GM19455 (cell line): ENCODE data around the gene HNRNPCL1.
"Not testable (repeated sequence)": the region's sequence is repeated elsewhere in the genome, so short reads cannot be mapped to it uniquely, and the experiment has no call there.

ENCODE experiments used
- ATAC-seq: cut with Tn5 transposase; IDR thresholded peaks from one replicate; pipeline ENCODE4 v1.9.1; 2021; ENCODE audit not compliant: unreplicated experiment

Gene HNRNPCL1

DNA sequence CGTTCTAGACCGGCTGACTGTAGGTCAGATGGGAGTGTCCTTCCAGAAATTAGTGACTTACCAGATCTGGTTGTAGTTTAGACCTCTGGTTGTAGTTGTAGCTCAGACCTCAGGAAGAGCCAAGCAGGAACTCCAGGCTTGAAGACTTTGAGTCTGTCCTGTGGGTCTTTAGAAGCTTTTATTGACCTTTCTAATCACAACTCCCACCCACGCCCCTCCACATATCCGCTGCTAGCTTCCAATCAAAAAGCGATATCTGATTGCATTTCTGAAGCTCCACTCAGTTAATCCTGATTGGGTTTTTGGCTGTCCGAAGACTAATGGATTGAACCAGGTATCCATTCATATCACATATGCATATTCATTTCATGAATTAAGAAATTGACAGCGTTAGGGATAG is at the start of gene HNRNPCL1:
HNRNPCL1 (minus strand) TSS at position 101 of the 400 bp plus-strand sequence. CDS start 431 bp downstream, outside the sequence.
- ATAC-seq = not testable (repeated sequence)

DNA sequence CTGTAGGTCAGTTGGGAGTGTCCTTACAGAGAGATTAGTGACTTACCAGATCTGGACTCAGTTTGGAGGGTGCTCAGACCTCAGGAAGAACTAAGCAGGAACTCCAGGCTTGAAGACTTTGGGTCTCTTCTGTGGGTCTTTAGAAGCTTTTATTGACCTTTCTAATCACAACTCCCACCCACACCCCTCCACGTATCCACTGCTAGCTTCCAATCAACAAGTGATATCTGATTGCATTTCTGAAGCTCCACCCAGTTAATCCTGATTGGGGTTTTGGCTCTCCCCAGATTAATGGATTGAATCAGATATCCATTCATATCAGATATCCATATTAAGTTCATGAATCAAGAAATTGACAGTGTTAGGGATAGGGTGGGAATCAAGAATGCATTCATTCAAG is 49.6 kb upstream of the HNRNPCL1 start, which contains the start of gene PRAMEF10:
PRAMEF10 (minus strand) TSS at position 101 of the 400 bp plus-strand sequence. CDS start 2,423 bp downstream, outside the sequence.
- ATAC-seq = not testable (repeated sequence)

DNA sequence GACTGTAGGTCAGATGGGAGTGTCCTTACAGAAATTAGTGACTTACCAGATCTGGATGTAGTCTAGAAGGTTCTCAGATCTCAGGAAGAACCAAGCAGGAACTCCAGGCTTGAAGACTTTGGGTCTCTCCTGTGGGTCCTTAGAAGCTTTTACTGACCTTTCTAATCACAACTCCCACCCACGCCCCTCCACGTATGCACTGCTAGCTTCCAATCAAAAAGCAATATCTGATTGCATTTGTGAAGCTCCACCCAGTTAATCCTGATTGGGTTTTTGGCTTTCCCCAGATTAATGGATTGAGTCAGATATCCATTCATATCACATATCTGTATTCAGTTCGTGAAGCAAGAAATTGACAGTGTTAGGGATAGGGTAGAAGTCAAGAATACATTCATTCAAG is 37.6 kb upstream of the HNRNPCL1 start, which contains the start of gene PRAMEF4:
PRAMEF4 (minus strand) TSS at position 101 of the 400 bp plus-strand sequence. CDS start 2,807 bp downstream, outside the sequence.
- ATAC-seq = not testable (repeated sequence)

DNA sequence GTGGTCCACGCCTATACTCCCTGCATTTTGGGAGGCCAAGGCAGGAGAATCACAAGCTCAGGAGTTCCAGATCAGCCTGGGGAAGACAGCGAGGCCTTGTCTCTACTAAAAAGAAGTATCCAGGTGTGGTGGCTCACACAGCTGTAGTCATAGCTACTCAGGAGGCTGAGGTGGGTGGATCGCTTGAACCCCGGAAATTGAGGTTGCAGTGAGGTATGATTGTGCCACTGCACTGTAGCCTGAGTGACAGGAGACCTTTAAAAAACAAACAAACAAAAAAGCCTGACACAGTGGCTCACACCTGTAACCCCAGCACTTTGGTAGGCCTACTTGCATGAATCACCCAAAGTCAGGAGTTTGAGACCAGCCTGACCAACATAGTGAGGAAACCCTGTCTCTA is 29.9 kb upstream of the HNRNPCL1 start:
- not testable (repeated sequence) for ATAC-seq

DNA sequence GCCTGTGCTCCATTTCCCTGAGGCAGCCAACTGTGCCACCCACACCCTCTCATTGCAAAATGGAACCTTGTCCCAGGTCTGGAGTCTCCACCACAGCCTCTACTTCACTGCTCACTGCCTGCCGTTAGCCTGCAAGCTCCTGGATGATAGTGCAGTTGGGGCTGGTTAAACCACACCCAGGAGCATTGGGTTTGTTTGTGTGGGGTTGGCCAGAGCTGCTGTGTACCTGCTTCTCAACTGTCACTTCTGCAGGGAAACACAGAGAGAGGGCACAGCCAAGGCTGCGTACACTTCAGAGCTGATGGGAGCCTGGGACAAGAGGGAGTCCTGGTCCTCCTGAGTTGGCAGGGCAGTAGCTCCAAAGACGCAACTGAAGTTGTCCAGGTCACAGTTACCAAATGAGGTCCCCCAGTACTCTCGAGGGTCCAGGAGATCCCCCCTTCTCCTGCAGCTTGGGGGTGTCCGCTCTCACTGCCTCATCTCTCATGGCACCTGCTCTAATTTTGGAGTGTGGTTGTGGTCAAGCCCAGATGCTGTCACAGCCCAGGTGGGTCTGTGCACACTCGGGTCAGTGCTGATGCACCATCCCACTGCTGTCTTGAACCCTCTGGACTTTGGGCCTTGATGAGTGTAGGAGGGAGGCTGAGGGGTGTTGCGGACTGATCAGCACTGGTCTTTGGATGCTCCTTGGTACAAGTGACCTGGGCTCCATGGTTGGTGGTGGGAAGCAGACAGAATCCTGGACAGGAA is 14.8 kb upstream of the HNRNPCL1 start:
- not testable (repeated sequence) for ATAC-seq

DNA sequence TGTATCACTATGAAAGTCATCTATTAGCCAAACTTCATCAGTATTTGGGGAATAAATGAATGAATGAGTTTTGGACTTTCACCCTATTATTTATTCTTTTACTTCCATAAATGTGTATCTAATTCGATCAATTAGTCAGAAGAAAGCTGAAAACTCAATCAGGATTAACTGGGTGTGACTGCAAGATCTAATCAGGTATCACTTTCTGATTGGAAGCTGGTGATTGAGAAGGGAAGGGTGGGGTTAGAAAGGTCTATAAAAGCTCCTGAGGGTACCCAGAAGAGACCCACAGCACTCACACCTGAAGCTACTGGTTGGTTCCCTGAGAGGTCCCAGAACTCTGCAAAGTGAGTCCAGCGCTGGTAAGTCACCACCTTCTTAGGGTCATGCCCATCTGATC is 8.3 kb upstream of the HNRNPCL1 start, which contains the start of gene PRAMEF2:
PRAMEF2 (plus strand) TSS at position 301 of the 400 bp plus-strand sequence. CDS start 1,924 bp downstream, outside the sequence.
- not testable (repeated sequence) for ATAC-seq

DNA sequence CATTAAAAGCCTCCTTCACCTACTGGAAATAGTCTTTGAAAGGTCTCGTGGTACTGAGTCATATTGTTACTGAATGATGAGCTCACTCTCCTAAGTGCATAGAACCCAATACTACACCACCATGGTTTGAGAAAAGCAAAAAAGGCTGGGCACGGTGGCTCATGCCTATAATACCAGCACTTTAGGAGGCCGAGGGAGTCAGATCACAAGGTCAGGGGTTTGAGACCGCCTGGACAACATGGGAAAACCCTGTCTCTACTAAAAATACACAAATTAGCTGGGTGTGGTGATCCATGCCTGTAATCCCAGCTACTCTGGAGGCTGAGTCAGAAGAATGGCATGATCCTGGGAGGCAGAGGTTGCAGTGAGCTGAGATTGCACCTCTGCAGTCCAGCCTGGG is 3.3 kb upstream of the HNRNPCL1 start:
- ATAC-seq = no peak

DNA sequence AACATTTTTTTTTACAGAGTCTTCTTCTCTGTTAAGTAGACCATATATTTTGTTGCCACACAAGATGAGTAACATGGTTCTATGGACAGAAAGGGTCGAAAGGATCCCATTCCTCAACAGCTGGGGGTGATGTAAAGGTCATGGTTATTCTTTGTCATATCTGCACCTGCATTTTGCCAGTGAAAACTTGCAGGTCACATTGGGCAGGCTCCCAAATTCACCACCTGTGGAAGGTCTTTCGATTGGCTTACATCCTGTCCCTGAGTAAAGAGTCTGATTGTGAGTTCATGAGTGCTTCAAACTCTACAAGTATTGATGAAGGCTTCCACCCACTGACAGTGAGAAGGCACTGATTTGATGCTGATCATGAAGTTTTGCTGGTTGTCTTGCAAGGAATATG is 15.3 kb downstream of the HNRNPCL1 start:
- not testable (repeated sequence) for ATAC-seq

DNA sequence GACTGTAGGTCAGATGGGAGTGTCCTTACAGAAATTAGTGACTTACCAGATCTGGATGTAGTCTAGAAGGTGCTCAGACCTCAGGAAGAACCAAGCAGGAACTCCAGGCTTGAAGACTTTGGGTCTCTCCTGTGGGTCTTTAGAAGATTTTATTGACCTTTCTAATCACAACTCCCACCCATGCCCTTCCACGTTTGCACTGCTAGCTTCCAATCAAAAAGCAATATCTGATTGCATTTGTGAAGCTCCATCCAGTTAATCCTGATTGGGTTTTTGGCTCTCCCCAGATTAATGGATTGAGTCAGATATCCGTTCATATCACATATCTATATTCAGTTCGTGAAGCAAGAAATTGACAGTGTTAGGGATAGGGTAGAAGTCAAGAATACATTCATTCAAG is 17.2 kb downstream of the HNRNPCL1 start, which contains the start of gene PRAMEF11:
PRAMEF11 (minus strand) TSS at position 101 of the 400 bp plus-strand sequence. CDS start 2,621 bp downstream, outside the sequence.
- ATAC-seq = not testable (repeated sequence)

DNA sequence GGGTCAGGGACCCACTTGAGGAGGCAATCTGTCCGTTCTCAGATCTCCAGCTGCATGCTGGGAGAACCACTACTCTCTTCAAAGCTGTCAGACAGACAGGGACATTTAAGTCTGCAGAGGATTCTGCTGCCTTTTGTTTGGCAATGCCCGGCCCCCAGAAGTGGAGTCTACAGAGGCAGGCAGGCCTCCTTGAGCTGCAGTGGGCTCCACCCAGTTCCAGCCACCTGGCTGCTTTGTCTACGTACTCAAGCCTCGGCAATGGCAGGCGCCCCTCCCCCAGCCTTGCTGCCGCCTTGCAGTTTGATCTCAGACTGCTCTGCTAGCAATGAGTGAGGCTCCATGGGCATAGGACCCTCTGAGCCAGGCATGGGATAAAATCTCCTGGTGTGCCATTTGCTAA is 29.5 kb downstream of the HNRNPCL1 start:
- ATAC-seq = not testable (repeated sequence)

DNA sequence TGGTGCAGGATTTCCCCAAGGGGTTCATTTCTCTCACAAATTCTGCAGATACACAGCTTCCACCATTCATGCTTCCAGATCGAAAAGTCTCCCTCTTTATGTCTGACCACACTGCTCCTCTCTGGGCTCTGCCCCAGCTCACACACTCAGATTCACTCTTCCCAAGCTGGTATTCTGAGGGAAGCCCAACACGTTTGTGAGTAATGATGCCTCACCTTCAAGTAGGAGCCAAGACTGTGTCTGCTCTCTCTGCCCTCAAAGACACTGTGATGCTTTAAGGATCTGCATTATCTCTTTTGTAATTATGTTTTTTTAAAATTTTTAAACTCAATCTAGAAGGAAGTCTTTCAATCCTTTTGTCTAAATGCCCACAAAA is 37.1 kb downstream of the HNRNPCL1 start:
- ATAC-seq = no peak

DNA sequence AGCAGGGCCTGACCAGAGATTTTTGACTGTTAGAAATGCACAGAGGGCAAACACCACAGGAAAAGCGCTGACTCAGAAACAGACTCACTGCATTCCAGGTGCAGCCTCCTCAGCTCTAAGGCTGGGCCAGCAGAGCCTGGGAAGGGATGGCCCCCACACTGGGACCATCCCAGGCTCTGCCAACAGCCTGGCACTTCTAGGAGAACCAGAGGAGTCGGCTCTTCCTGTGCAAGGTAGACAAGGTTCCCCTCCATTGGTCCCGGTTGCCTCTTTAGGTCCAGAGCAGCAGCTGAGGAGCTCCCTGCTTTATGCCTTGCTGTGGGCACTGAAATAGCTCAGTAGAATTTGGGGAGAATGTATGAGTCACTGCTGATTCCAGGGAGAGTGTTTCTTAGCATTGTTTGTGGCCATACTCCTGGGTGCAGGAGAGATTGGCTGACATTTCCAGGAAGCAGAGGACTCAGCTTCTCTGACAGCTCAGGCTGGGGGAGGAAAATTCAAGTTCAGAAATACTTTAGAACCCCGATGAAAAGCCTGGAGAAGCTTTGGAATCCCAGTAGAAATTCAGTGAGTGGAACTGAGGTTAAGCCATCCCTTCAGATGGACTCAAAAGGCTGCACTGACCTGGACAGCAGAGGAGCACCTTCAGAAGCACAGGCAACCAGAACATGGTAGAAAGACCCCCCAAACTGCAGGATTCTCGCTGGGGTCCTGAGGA is 37.7 kb downstream of the HNRNPCL1 start:
- ATAC-seq = no peak

DNA sequence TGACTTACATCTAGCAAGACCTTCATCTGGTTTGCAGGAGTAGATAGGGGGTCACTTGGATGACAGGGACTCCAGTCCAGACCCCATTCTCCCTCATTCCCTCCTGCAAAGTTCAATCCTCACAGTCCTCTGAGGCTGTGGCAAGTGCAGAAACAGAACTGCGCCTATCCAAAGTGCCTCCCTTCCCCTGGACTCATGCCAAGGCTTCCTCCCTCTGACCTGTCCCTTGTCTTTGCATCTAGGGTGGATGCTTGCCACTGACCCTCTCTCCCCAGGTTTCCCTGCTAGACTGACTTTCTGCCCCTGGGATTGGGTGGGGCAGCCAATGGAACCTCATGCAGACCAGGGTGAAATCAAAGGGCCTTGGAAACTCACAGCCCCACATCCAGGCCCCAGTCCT is 38.6 kb downstream of the HNRNPCL1 start:
- ATAC-seq = no peak

DNA sequence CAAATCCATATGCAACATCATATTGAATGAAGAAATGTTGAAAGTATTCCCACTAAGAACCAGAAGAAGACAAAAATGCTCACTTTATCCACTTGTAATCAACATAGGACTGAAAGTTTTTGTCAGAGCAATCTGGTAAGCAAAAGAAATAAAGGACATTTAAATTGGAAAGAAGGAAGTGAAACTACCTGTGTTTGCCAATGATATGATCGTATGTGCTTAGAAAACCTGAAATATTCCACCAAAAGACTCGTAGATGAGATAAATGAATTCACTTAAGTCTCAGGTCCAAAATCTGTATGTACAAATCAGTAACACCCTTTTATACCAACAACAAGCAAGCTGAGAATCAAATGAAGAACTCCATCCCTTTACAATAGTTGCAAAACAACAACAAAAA is 48.8 kb downstream of the HNRNPCL1 start:
- ATAC-seq = no peak

DNA sequence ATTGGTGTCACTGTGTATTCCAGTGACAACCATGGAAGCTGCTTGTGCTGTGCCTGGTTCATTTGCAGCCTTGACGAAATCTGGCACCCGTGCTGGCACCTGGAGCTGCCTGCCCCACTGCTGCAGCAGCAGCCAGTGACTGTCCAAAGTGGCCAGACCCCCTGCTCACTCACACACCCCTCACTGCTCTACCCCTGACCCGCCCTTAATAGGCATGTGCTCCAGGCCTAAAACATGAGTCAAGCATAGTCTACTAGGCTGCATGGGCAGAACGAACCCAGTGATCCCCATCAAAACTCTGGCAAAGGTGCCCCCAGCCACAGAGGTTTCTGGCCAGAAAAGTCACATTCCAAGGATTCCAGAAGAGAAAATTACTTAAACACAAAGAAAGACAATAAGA is 49.6 kb downstream of the HNRNPCL1 start:
- no peak for ATAC-seq
